HL-60 (cell line): ENCODE measurements around the gene SLC35G1.

Experiments
- GABPA ChIP-seq: IDR thresholded peaks from 2 replicates; pipeline ENCODE4 v1.6.1; 2012; ENCODE audit warnings: low read depth
- POLR2AphosphoS5 ChIP-seq: IDR thresholded peaks from 2 replicates; pipeline ENCODE4 v1.6.1; 2012; ENCODE audit warnings: low read depth
- SPI1 ChIP-seq: IDR thresholded peaks from 2 replicates; pipeline ENCODE4 v1.6.1; 2012; ENCODE audit warnings: low read depth, mild to moderate bottlenecking, borderline replicate concordance
- TF ChIP-seq, protein P1 (sequence below): IDR thresholded peaks from one replicate; pipeline ENCODE4 v1.5.1; 2011; ENCODE audit warnings: low read length, control low read depth, inconsistent platforms; ENCODE audit not compliant: insufficient read depth
- TF ChIP-seq, protein P2 (sequence below): IDR thresholded peaks from 2 replicates; pipeline ENCODE4 v1.6.1; 2012; ENCODE audit warnings: low read depth; ENCODE audit not compliant: insufficient replicate concordance

DNA sequence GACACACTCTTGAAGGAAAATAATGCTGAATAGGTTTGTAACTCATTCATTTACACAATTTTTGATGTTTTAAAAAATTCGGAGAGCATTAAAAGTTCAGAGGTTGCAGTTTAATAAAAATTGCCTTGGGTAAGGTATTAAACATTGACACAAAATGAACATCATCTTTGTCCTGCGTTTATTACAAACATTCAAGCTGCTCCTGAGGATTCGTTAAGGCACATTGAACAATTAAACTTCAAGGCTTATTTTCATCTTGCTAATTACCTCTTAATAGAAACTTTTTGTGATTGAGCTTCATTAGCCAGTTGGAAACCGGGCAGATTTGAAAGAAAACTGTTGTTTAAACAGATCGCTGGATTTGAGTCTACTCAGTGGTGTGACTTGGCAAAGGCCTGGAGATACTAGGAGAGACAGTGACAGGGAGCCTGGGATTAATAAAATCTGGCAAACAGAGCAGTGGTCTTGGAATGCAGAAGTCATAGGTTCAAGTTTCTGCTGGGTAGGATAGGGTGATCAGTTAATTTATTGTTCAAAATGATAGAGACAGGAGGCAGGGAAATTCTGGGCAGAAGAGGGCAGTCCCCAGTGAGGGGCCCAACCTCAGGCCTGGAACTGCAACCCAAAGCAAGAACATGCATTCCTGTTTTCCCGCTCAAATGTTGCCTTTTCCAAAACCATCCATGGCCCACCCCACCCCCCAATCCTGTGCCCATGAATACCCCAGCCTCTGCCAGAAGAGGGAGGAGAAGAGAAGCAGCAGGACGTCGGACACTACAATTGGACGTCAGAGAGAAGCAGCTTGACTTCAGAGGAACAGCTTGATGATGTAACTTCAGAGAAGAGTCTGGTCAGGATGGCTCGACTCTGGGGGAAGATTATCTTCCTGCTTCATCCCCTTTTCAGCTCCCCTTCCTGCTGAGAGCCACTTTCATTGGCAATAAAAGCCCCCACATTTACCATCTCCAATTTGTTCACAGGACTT is 43.5 kb upstream of the SLC35G1 start:
- TF ChIP-seq, protein P1, sequence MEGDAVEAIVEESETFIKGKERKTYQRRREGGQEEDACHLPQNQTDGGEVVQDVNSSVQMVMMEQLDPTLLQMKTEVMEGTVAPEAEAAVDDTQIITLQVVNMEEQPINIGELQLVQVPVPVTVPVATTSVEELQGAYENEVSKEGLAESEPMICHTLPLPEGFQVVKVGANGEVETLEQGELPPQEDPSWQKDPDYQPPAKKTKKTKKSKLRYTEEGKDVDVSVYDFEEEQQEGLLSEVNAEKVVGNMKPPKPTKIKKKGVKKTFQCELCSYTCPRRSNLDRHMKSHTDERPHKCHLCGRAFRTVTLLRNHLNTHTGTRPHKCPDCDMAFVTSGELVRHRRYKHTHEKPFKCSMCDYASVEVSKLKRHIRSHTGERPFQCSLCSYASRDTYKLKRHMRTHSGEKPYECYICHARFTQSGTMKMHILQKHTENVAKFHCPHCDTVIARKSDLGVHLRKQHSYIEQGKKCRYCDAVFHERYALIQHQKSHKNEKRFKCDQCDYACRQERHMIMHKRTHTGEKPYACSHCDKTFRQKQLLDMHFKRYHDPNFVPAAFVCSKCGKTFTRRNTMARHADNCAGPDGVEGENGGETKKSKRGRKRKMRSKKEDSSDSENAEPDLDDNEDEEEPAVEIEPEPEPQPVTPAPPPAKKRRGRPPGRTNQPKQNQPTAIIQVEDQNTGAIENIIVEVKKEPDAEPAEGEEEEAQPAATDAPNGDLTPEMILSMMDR, result no peak
- TF ChIP-seq, protein P2, sequence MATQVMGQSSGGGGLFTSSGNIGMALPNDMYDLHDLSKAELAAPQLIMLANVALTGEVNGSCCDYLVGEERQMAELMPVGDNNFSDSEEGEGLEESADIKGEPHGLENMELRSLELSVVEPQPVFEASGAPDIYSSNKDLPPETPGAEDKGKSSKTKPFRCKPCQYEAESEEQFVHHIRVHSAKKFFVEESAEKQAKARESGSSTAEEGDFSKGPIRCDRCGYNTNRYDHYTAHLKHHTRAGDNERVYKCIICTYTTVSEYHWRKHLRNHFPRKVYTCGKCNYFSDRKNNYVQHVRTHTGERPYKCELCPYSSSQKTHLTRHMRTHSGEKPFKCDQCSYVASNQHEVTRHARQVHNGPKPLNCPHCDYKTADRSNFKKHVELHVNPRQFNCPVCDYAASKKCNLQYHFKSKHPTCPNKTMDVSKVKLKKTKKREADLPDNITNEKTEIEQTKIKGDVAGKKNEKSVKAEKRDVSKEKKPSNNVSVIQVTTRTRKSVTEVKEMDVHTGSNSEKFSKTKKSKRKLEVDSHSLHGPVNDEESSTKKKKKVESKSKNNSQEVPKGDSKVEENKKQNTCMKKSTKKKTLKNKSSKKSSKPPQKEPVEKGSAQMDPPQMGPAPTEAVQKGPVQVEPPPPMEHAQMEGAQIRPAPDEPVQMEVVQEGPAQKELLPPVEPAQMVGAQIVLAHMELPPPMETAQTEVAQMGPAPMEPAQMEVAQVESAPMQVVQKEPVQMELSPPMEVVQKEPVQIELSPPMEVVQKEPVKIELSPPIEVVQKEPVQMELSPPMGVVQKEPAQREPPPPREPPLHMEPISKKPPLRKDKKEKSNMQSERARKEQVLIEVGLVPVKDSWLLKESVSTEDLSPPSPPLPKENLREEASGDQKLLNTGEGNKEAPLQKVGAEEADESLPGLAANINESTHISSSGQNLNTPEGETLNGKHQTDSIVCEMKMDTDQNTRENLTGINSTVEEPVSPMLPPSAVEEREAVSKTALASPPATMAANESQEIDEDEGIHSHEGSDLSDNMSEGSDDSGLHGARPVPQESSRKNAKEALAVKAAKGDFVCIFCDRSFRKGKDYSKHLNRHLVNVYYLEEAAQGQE, result no peak
- TF ChIP-seq SPI1 (no peak), POLR2AphosphoS5 (no peak), GABPA (no peak)
